ENCODE data around the gene PKMYT1.

The PKMYT1 gene

GRCh38 chr16:2971985-2972784 lies 8.1 kb downstream of the PKMYT1 start:
- no peak for DNase-seq

GRCh38 chr16:2971134-2971984 lies 8.9 kb downstream of the PKMYT1 start:
- DNase-seq: no peak

- DNase-seq: no peak
Observed at GRCh38 chr16:2970563-2970962, 9.7 kb downstream of the PKMYT1 start.

- DNase-seq: peak; percentile 68
Observed at GRCh38 chr16:2969545-2970521, 10.4 kb downstream of the PKMYT1 start.

- DNase-seq: peak; percentile 84
Observed at GRCh38 chr16:2968738-2969544, 11.3 kb downstream of the PKMYT1 start, which contains the start of gene PAQR4. Gene PAQR4, plus strand, starts transcription at chr16:2969348. Its CDS starts 327 bp downstream, at chr16:2969675.

GRCh38 chr16:2968368-2968737 lies 11.9 kb downstream of the PKMYT1 start:
- DNase-seq: no peak

GRCh38 chr16:2967721-2968161 lies 12.5 kb downstream of the PKMYT1 start:
- no peak for DNase-seq

GRCh38 chr16:2967211-2967631 lies 13.0 kb downstream of the PKMYT1 start:
- no peak for DNase-seq

GRCh38 chr16:2966808-2967191 lies 13.4 kb downstream of the PKMYT1 start:
- peak; percentile 7 for DNase-seq

GRCh38 chr16:2966043-2966807 lies 14.0 kb downstream of the PKMYT1 start:
- no peak for DNase-seq

GRCh38 chr16:2964475-2965336 lies 15.5 kb downstream of the PKMYT1 start:
- DNase-seq: peak; percentile 72

GRCh38 chr16:2963723-2964474 lies 16.3 kb downstream of the PKMYT1 start, which contains the start of gene KREMEN2:
Gene KREMEN2, plus strand, starts transcription at chr16:2964275. Its CDS starts 246 bp downstream, at chr16:2964521.
- peak; percentile 31 for DNase-seq

GRCh38 chr16:2963074-2963722 lies 17.0 kb downstream of the PKMYT1 start:
- DNase-seq: peak; percentile 58

- DNase-seq: no peak
Observed at GRCh38 chr16:2962334-2963073, 17.7 kb downstream of the PKMYT1 start.

- no peak for DNase-seq
Observed at GRCh38 chr16:2960183-2961010, 19.8 kb downstream of the PKMYT1 start.

GRCh38 chr16:2959206-2959605 lies 21.0 kb downstream of the PKMYT1 start:
- no peak for DNase-seq

- DNase-seq: no peak
Observed at GRCh38 chr16:2956579-2956956, 23.7 kb downstream of the PKMYT1 start.

Data from CD4-positive, alpha-beta T cell treated with Interleukin-10 for 1 hour (primary cell).